Stimulated activated CD4-positive, alpha-beta T cell treated with anti-CD3 and anti-CD28 coated beads, Interleukin-1b, Interleukin-23, amount 100 ng/mL, for 48 hours (primary cell): ENCODE data around the gene AMH.

ENCODE experiments used
- DNase-seq: peaks from one replicate; pipeline ENCODE4 v3.0.0-alpha.2; 2020

AMH gene

DNA sequence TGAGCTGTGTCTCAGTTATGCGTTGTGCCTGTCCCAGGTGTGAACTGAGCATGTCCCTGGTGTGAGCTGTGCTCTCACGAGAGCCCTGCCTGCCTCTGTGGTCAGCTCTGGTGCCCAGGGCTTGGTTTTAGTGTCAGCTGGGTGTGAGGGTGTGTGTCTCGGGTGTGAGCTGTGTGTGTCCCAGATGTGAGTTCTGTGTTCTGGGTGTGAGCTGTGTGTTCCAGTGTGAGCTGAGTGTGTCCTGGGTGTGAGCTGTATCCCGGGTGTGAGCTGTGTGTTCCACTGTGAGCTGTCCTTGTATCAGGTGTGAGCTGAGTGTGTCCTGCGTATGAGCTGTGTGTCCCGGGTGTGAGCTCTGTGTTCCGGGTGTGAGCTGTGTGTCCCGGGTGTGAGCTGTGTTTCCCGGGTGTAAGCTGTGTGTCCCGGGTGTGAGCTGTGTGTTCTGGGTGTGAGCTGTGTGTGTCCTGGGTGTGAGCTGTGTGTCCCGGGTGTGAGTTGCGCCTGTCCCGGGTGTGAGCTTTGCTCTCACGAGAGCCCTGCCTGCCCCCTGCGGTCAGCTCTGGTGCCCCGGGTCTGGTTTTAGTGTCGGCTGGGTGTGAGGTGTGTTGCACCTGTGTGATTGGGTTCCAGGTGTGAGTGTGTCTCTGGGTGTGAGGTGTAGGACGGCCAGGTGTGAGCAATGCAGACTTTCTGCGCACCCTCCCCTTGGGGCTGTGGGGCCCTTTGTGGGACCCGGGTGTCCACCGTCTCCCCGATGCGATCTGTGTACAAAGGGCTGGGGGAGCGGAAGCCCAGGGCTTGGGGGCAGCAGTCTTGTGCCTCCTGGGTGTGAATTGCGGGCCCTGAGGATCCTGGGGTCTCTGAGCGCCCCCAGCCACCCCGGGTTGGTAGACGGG lies 39.9 kb downstream of the AMH start:
- no peak for DNase-seq

- no peak for DNase-seq
Measured at GRCh38 chr19:2289714-2290435, 40.8 kb downstream of the AMH start.

- DNase-seq: no peak
Measured at GRCh38 chr19:2290441-2291184, 41.5 kb downstream of the AMH start.

DNA sequence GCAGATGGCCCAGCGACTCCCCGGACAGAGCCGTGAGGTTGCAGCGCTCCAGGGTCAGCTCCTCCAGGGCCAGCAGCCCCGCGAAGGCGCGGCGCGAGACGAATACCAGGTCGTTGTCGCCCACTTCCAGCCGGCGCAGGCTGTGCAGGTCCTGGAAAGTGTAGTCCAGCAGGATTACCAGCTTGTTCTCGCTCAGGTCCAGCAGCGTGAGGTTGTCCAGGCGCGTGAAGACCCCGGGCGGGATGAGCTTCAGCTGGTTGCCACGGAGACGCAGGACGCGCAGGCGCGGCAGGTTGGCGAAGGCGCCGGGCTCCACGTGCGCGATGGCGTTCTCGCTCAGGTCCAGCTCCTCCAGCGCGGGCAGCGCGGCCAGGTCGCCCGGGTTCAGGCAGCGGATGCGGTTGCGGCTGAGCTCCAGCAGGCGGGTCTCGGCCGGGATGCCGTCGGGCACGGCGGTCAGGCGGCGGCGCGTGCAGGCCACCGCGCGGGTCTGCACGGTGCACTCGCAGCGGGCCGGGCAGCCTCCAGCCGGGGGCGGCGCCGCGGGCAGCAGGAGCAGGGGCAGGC lies 42.1 kb downstream of the AMH start:
- no peak for DNase-seq

- DNase-seq: no peak
Measured at GRCh38 chr19:2294687-2295335, 45.7 kb downstream of the AMH start.

DNA sequence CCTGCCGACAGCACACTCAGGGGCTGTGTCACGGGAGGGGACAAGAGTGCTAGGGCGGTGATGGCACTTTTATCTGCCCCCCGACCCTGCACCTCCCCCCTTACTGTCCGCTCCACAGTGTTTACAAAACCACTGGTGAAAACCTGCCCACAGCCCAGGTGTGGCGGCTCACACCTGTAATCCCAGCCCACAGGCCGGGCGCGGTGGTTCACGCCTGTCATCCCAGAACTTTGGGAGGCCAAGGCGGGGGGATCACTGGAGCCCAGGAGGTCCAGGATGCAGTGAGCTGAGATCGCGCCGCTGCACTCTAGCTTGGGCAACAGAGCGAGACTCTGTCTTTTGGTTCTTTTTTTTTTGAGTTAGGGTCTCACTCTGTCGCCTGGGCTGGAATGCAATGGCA lies 47.0 kb downstream of the AMH start:
- no peak for DNase-seq

DNA sequence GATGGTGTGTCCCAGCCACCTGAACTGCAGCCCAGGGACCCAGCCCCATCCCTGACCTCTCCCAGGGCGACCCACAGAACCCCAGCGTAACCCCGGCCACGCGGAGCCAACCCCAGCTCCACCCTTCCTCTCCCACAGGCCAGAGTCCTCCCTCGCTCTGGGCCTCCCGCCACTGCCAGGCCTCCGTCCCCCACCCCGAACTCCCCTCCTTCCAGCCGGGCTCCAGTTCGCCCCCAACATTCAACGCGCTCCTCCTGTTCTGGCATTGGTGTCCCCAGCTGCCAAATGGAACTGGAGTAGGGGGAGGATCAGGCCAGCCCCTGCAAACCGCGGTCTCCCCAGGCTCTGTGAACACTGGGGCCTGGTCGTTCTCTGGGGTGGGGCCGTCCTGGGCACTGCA lies 51.4 kb downstream of the AMH start:
- no peak for DNase-seq
